ENCODE measurements around the gene CXCL6. TPM values are rescaled to one million over a fixed set of nuclear protein-coding genes. Genes with fewer than 3 reads are reported as not detected.

CXCL6 gene
- total RNA-seq, 1 experiment from 2014 or later, result not detected

- Histone ChIP-seq H3K4me2 (ENCODE audit: low read length) (no peak overlapping the region), H3K27me3 (ENCODE audit: insufficient read depth, low read length) (no peaks in the 10 kb centered on the region), H3K9me3 (ENCODE audit: control insufficient read depth in 1 of 2, insufficient read depth in 1 of 2, low read depth in 1 of 2, low read length in 2 of 2) (no peaks in the 10 kb centered on the region), H3K9me2 (ENCODE audit: insufficient read depth) (no peaks in the 10 kb centered on the region), H3K4me3 (replicated peaks in 1 of 2; ENCODE audit: low read depth in 1 of 2, low read length in 2 of 2) (no peak overlapping the region), H2AFZ (ENCODE audit: low read depth, low read length, poor library complexity, severe bottlenecking) (no peak overlapping the region), H3K9ac (ENCODE audit: low read length) (no peak overlapping the region), H4K20me1 (ENCODE audit: insufficient read depth) (no peaks in the 10 kb centered on the region), H3K79me2 (ENCODE audit: insufficient read depth, low read length) (no peaks in the 10 kb centered on the region), H3K4me1 (ENCODE audit: control insufficient read depth in 1 of 2, insufficient read depth in 2 of 2, low read length in 2 of 2) (no peaks in the 10 kb centered on the region), H3K27ac (ENCODE audit: low read depth, low read length) (no peak overlapping the region), H3K36me3 (ENCODE audit: control insufficient read depth in 1 of 2, insufficient read depth in 2 of 2, low read length in 2 of 2) (no peaks in the 10 kb centered on the region)
- no peak for ATAC-seq
- TF ChIP-seq EZH2 (IDR thresholded peaks at IDR 0.05) (no peak), SRF (IDR thresholded peaks at IDR 0.05; ENCODE audit: low read depth) (no peak), MAX (IDR thresholded peaks at IDR 0.05) (no peak), TCF7L2 (IDR thresholded peaks at IDR 0.05; ENCODE audit: borderline replicate concordance, extremely low read depth, insufficient read depth, insufficient read length) (no peak), FOSL1 (IDR thresholded peaks at IDR 0.05; ENCODE audit: low read depth) (no peak), CTCF (IDR thresholded peaks at IDR 0.05 in 2 of 3, conservative IDR thresholded peaks at IDR 0.05 in 1 of 3; ENCODE audit: borderline replicate concordance in 1 of 3, insufficient read depth in 1 of 3, low read depth in 2 of 3, low read length in 2 of 3) (no peak), ZBTB33 (IDR thresholded peaks at IDR 0.05; ENCODE audit: extremely low read depth, insufficient replicate concordance, low read length) (no peak), JUND (IDR thresholded peaks at IDR 0.05) (no peak), REST (IDR thresholded peaks at IDR 0.05; ENCODE audit: low read depth) (no peak), EGR1 (IDR thresholded peaks at IDR 0.05; ENCODE audit: low read depth) (no peak), RAD21 (IDR thresholded peaks at IDR 0.05; ENCODE audit: low read depth) (no peak), ATF3 (IDR thresholded peaks at IDR 0.05) (no peak), ZFX (IDR thresholded peaks at IDR 0.05) (no peak), CBX3 (IDR thresholded peaks at IDR 0.05; ENCODE audit: low read depth) (no peak)
- BruUV-seq (replicated peaks), result no TSS peak
- ChIA-PET RAD21 (ENCODE audit: low non-redundant PET in 1 of 2, low total read pairs in 2 of 2, uncharacterized antibody in 2 of 2, unreplicated experiment in 2 of 2) (no interaction called here), POLR2A (no interaction called here), CTCF (interaction anchor here (0.8 kb wide), 1 partner anchor 133 kb away, joined by 3 read pairs; no protein-coding TSS in a partner anchor)
- DNase-seq (ENCODE audit: low read depth, low spot score), result no peak
- intact Hi-C loops (cut with micrococcal nuclease), result loop anchor here (10.0 kb wide), 1 partner anchor 518 kb away; no protein-coding TSS in a partner anchor
Observed at GRCh38 chr4:73862322-73862721, 25.8 kb downstream of the CXCL6 start.

Data from HCT116 (cell line).